Measurements from ENCODE around the gene MCF2L2.

GRCh38 chr3:183253528-183254486 lies 174.6 kb downstream of the MCF2L2 start:
- TF ChIP-seq CTCF (IDR thresholded peaks at IDR 0.05): no peak
- no peak for TF ChIP-seq POLR2A (IDR thresholded peaks at IDR 0.05)

Measured in vagina (tissue), 2 donors.